Measurements from ENCODE around the gene MYRIP. TPM values are rescaled to one million over a fixed set of nuclear protein-coding genes. Genes with fewer than 3 reads are reported as not detected.

MYRIP gene
- total RNA-seq, 1 experiment from 2014 or later, result 1.6 TPM

GRCh38 chr3:39804951-39805350, 4.5 kb upstream of the MYRIP start:
- TF ChIP-seq E2F4 (CRISPR knock-in tag; IDR thresholded peaks at IDR 0.05; ENCODE audit: borderline replicate concordance, low read depth) (no peak), TCF7 (CRISPR knock-in tag; IDR thresholded peaks at IDR 0.05; ENCODE audit: low read depth) (no peak), SP1 (CRISPR knock-in tag; conservative IDR thresholded peaks at IDR 0.05) (no peak)
- TF ChIP-seq, protein P1, sequence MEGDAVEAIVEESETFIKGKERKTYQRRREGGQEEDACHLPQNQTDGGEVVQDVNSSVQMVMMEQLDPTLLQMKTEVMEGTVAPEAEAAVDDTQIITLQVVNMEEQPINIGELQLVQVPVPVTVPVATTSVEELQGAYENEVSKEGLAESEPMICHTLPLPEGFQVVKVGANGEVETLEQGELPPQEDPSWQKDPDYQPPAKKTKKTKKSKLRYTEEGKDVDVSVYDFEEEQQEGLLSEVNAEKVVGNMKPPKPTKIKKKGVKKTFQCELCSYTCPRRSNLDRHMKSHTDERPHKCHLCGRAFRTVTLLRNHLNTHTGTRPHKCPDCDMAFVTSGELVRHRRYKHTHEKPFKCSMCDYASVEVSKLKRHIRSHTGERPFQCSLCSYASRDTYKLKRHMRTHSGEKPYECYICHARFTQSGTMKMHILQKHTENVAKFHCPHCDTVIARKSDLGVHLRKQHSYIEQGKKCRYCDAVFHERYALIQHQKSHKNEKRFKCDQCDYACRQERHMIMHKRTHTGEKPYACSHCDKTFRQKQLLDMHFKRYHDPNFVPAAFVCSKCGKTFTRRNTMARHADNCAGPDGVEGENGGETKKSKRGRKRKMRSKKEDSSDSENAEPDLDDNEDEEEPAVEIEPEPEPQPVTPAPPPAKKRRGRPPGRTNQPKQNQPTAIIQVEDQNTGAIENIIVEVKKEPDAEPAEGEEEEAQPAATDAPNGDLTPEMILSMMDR (IDR thresholded peaks at IDR 0.05), result no peak
- DNase-seq (ENCODE audit: low spot score), result no peak
- Mint-ChIP-seq H3K4me1 (peaks cover 14% of the 10 kb centered on the region), H3K27me3 (ENCODE audit: low read depth) (peaks cover 47% of the 10 kb centered on the region), H3K27ac (no peak overlapping the region), H3K9me3 (peaks cover 22% of the 10 kb centered on the region), H3K4me3 (no peak overlapping the region), H3K36me3 (no peaks in the 10 kb centered on the region)
- POLR2A ChIA-PET, result no interaction called here
- CTCF ChIA-PET, result no interaction called here
- ATAC-seq, result no peak

DNA sequence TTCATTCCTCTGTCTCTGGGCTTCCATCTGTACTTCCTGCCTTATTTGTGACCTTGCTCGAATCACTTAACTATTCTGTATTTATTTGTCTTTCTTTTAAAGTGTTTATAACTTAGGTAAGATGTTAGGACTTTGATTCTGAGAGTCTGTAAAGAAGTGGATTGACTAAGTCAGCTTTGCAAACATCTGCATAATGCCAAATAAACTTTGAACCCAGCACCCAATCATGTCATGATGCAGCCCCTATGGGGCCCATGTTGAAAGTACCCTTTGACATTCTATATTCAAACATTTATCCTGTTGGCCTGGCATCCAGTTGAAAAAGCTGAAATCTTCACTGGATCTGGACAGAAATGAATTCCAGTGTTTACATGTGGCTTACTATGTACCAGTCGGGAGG, 3.8 kb upstream of the MYRIP start:
- ChIA-PET POLR2A (no interaction called here), CTCF (no interaction called here)
- no peak for ATAC-seq
- H3K36me3 Mint-ChIP-seq, result no peaks in the 10 kb centered on the region
- no peak overlapping the region for H3K4me3 Mint-ChIP-seq
- no peak overlapping the region for H3K27ac Mint-ChIP-seq
- TF ChIP-seq NFE2L1 (CRISPR knock-in tag; IDR thresholded peaks at IDR 0.05), result no peak
- TF ChIP-seq GABPB1 (CRISPR knock-in tag; IDR thresholded peaks at IDR 0.05), result no peak
- no peak for TF ChIP-seq JAZF1 (CRISPR knock-in tag; IDR thresholded peaks at IDR 0.05)
- no peak for TF ChIP-seq NFYB (CRISPR knock-in tag; conservative IDR thresholded peaks at IDR 0.05; ENCODE audit: low read depth)
- TF ChIP-seq ZNF263 (CRISPR knock-in tag; IDR thresholded peaks at IDR 0.05; ENCODE audit: low read depth), result no peak
- TF ChIP-seq CDX4 (CRISPR knock-in tag; IDR thresholded peaks at IDR 0.05; ENCODE audit: borderline replicate concordance), result no peak
- no peak for TF ChIP-seq FOXP1 (CRISPR knock-in tag; IDR thresholded peaks at IDR 0.05; ENCODE audit: borderline replicate concordance)
- TF ChIP-seq CBFB (CRISPR knock-in tag; IDR thresholded peaks at IDR 0.05; ENCODE audit: low read depth), result no peak
- TF ChIP-seq TEAD1 (CRISPR knock-in tag; IDR thresholded peaks at IDR 0.05), result no peak
- no peak for DNase-seq (ENCODE audit: low spot score)
- H3K4me1 Mint-ChIP-seq, result peaks cover 21% of the 10 kb centered on the region
- H3K27me3 Mint-ChIP-seq (ENCODE audit: low read depth), result peaks cover 54% of the 10 kb centered on the region
- H3K9me3 Mint-ChIP-seq, result peaks cover 22% of the 10 kb centered on the region

DNA sequence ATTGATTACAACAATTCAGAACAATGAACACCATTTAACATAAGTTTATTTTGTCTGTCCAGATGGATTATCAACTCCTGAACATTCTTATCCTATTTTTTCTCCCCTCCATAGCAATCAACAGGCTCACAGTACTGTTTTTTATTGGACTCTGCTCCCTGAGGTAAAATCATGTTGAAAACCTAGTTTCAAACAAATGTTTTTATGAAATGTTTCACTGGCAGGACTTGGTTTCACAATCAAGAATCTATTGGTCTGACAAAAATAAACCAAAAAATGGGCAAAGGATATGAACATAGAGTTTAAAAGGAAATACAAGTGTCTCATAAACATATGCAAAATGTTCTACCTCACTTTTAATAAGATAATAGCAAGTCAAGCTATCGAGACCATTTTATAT, 2.6 kb upstream of the MYRIP start:
- peaks cover 22% of the 10 kb centered on the region for H3K9me3 Mint-ChIP-seq
- H3K27me3 Mint-ChIP-seq (ENCODE audit: low read depth), result peaks cover 65% of the 10 kb centered on the region
- H3K4me3 Mint-ChIP-seq, result no peak overlapping the region
- POLR2A ChIA-PET, result no interaction called here
- DNase-seq (ENCODE audit: low spot score) (no peak), ATAC-seq (no peak)
- no peak for TF ChIP-seq ZNF416 (CRISPR knock-in tag; IDR thresholded peaks at IDR 0.05)
- TF ChIP-seq NFE2L1 (CRISPR knock-in tag; IDR thresholded peaks at IDR 0.05), result no peak
- TF ChIP-seq ETV6 (CRISPR knock-in tag; IDR thresholded peaks at IDR 0.05), result no peak
- TF ChIP-seq SOX15 (CRISPR knock-in tag; IDR thresholded peaks at IDR 0.05), result no peak
- TF ChIP-seq, protein P2, sequence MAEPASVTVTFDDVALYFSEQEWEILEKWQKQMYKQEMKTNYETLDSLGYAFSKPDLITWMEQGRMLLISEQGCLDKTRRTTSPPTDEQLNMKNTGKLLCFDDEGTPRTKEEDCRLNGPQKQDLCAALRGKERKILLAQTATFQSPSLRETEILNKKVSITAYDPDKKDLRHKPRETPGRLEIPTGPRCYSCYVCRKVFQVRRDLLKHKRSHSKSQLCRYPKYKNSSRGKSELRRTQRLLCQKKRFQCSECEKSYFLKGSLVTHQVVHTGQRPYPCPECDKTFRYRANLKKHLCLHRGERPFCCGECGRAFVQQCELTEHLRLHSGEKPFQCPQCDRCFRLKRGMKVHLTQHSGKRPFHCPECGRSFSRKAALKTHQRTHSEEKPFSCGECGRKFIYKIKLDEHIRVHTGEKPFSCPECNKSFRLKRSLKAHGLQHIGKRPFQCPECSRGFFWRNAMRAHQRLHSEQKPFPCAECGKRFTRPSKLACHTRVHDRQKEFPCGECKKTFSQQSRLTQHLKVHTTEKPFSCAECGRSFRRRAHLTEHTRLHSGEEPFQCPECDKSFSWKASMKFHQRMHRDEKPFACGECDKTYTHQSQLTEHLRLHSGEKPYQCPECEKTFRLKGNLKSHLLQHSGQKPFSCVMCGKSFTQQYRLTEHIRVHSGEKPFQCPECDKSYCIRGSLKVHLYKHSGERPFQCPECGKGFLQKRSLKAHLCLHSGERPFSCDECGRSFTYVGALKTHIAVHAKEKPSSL (CRISPR knock-in tag; conservative IDR thresholded peaks at IDR 0.05), result no peak
- no peak for TF ChIP-seq ZBTB21 (CRISPR knock-in tag; IDR thresholded peaks at IDR 0.05; ENCODE audit: borderline replicate concordance)
- TF ChIP-seq, protein P3, sequence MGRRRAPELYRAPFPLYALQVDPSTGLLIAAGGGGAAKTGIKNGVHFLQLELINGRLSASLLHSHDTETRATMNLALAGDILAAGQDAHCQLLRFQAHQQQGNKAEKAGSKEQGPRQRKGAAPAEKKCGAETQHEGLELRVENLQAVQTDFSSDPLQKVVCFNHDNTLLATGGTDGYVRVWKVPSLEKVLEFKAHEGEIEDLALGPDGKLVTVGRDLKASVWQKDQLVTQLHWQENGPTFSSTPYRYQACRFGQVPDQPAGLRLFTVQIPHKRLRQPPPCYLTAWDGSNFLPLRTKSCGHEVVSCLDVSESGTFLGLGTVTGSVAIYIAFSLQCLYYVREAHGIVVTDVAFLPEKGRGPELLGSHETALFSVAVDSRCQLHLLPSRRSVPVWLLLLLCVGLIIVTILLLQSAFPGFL (CRISPR knock-in tag; IDR thresholded peaks at IDR 0.05; ENCODE audit: borderline replicate concordance), result no peak
- no peak for TF ChIP-seq USF2 (CRISPR knock-in tag; IDR thresholded peaks at IDR 0.05)
- TF ChIP-seq ZNF121 (CRISPR knock-in tag; IDR thresholded peaks at IDR 0.05), result no peak
- no peak for TF ChIP-seq ELF4 (CRISPR knock-in tag; IDR thresholded peaks at IDR 0.05; ENCODE audit: low read depth)
- TF ChIP-seq, protein P4, sequence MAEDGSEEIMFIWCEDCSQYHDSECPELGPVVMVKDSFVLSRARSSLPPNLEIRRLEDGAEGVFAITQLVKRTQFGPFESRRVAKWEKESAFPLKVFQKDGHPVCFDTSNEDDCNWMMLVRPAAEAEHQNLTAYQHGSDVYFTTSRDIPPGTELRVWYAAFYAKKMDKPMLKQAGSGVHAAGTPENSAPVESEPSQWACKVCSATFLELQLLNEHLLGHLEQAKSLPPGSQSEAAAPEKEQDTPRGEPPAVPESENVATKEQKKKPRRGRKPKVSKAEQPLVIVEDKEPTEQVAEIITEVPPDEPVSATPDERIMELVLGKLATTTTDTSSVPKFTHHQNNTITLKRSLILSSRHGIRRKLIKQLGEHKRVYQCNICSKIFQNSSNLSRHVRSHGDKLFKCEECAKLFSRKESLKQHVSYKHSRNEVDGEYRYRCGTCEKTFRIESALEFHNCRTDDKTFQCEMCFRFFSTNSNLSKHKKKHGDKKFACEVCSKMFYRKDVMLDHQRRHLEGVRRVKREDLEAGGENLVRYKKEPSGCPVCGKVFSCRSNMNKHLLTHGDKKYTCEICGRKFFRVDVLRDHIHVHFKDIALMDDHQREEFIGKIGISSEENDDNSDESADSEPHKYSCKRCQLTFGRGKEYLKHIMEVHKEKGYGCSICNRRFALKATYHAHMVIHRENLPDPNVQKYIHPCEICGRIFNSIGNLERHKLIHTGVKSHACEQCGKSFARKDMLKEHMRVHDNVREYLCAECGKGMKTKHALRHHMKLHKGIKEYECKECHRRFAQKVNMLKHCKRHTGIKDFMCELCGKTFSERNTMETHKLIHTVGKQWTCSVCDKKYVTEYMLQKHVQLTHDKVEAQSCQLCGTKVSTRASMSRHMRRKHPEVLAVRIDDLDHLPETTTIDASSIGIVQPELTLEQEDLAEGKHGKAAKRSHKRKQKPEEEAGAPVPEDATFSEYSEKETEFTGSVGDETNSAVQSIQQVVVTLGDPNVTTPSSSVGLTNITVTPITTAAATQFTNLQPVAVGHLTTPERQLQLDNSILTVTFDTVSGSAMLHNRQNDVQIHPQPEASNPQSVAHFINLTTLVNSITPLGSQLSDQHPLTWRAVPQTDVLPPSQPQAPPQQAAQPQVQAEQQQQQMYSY (CRISPR knock-in tag; IDR thresholded peaks at IDR 0.05), result no peak
- CTCF ChIA-PET, result no interaction called here
- no peaks in the 10 kb centered on the region for H3K36me3 Mint-ChIP-seq
- H3K27ac Mint-ChIP-seq, result no peak overlapping the region
- peaks cover 26% of the 10 kb centered on the region for H3K4me1 Mint-ChIP-seq
